Body of pancreas (tissue), 4 donors: ENCODE results near the gene SLC41A3.

ENCODE experiments used
- CTCF ChIP-seq, 7 experiments: fragments of 450-650 bp in 4 of 7; fragments of 200-600 bp in 3 of 7; sonication (generic) in 3 of 7; IDR thresholded peaks; one replicate each; pipeline ENCODE4 v1.5.1; 2016 to 2019; ENCODE audit warnings: antibody characterized with exemption in 7 of 7
- POLR2A ChIP-seq, 3 donors: fragments of 450-650 bp; IDR thresholded peaks; one replicate each; pipeline ENCODE4 v1.6.1; 2016; ENCODE audit warnings: antibody characterized with exemption in 3 of 3, mild to moderate bottlenecking in 2 of 3

GRCh38 chr3:126036056-126036549 is 47.8 kb downstream of the SLC41A3 start:
- TF ChIP-seq CTCF (IDR thresholded peaks at IDR 0.05) (no peak), POLR2A (IDR thresholded peaks at IDR 0.05) (no peak)
